IMR-90 (cell line): ENCODE data around the gene SHROOM3. TPM values are rescaled to one million over a fixed set of nuclear protein-coding genes. Genes with fewer than 3 reads are reported as not detected.

Experiments
- ATAC-seq: fragments of 200-7000 bp; cut with Tn5 transposase; 2 replicates; pipeline ENCODE4 v1.9.1; 2020; ENCODE audit warnings: low read depth, mild to moderate bottlenecking, moderate library complexity
- BruUV-seq: library from RNA; stranded (reverse); fragments of 400-500 nt; replicated peaks from 2 replicates; lab custom pipeline; 2021; lab: Mats Ljungman, UMichigan
- CTCF ChIA-PET: fragments of 300-600 bp; formaldehyde crosslinking; extraction: SDS; loops from one replicate; lab custom pipeline; 2021; ENCODE audit warnings: antibody characterized with exemption; lab: Yijun Ruan, JAX
- POLR2A ChIA-PET: fragments of 300-600 bp; sonication (Branson Sonifier 250); formaldehyde crosslinking; loops from one replicate; lab custom pipeline; 2022; ENCODE audit warnings: antibody characterized with exemption; ENCODE audit not compliant: unreplicated experiment; lab: Charles Lee
- DNase-seq: peaks from one replicate; pipeline ENCODE4 v3.0.0; 2013
- H2AFZ ChIP-seq: replicated peaks from 2 replicates; pipeline ENCODE3; 2013; ENCODE audit warnings: low read length, mild to moderate bottlenecking; ENCODE audit not compliant: poor library complexity
- H2AK5ac ChIP-seq: 2 replicates; pipeline ENCODE4 v1.6.1; 2013; ENCODE audit warnings: low read depth, low read length, inconsistent platforms
- H2AK9ac ChIP-seq: replicated peaks from 2 replicates; pipeline ENCODE3; 2013; ENCODE audit warnings: mild to moderate bottlenecking, low read depth, low read length, moderate library complexity; ENCODE audit not compliant: poor library complexity
- H2BK120ac ChIP-seq: 2 replicates; pipeline ENCODE4 v1.6.1; 2013; ENCODE audit warnings: low read depth, low read length, inconsistent platforms
- H2BK15ac ChIP-seq: 3 replicates; pipeline ENCODE4 v1.6.1; 2013; ENCODE audit warnings: low read depth, low read length, inconsistent platforms
- H2BK20ac ChIP-seq: 2 replicates; pipeline ENCODE4 v1.6.1; 2013; ENCODE audit warnings: low read depth, mild to moderate bottlenecking, inconsistent platforms, low read length, moderate library complexity
- H2BK5ac ChIP-seq: 2 replicates; pipeline ENCODE4 v1.6.1; 2013; ENCODE audit warnings: mild to moderate bottlenecking, low read depth, low read length, inconsistent platforms; ENCODE audit not compliant: poor library complexity, severe bottlenecking
- H3K14ac ChIP-seq: replicated peaks from 2 replicates; pipeline ENCODE4 v1.6.1; 2013; ENCODE audit warnings: low read depth, low read length, inconsistent platforms
- H3K18ac ChIP-seq: 2 replicates; pipeline ENCODE4 v1.6.1; 2013; ENCODE audit warnings: low read depth, low read length, control low read depth
- H3K23ac ChIP-seq: 2 replicates; pipeline ENCODE4 v1.6.1; 2013; ENCODE audit warnings: low read depth, low read length, inconsistent platforms
- H3K27ac ChIP-seq: 2 replicates; pipeline ENCODE4 v1.5.1; 2013; ENCODE audit warnings: mild to moderate bottlenecking, control low read depth, low read length; ENCODE audit not compliant: insufficient read depth
- H3K27me3 ChIP-seq: 2 replicates; pipeline ENCODE4 v1.6.1; 2013; ENCODE audit warnings: low read length; ENCODE audit not compliant: control insufficient read depth, insufficient read depth
- H3K36me3 ChIP-seq: 2 replicates; pipeline ENCODE4 v1.6.1; 2013; ENCODE audit warnings: low read length, mixed read lengths; ENCODE audit not compliant: control insufficient read depth, insufficient read depth
- H3K4ac ChIP-seq: 2 replicates; pipeline ENCODE4 v1.6.1; 2013; ENCODE audit warnings: low read depth, low read length, inconsistent platforms
- H3K4me1 ChIP-seq: 2 replicates; pipeline ENCODE4 v1.6.1; 2013; ENCODE audit warnings: low read length, mixed read lengths; ENCODE audit not compliant: control insufficient read depth, insufficient read depth
- H3K4me2 ChIP-seq: 2 replicates; pipeline ENCODE4 v1.6.1; 2013; ENCODE audit warnings: low read depth, mild to moderate bottlenecking, control low read depth, low read length, moderate library complexity
- H3K4me3 ChIP-seq: 2 replicates; pipeline ENCODE4 v1.5.1; 2013; ENCODE audit warnings: low read depth, mild to moderate bottlenecking, control low read depth, low read length, moderate library complexity; ENCODE audit not compliant: insufficient read depth
- H3K56ac ChIP-seq: 2 replicates; pipeline ENCODE4 v1.6.1; 2013; ENCODE audit warnings: low read length, inconsistent platforms; ENCODE audit not compliant: insufficient read depth; ENCODE audit errors: extremely low read depth
- H3K79me1 ChIP-seq, 2 experiments: 2 replicates each; pipeline ENCODE4 v1.6.1; 2013; ENCODE audit warnings: low read length in 2 of 2, inconsistent platforms in 1 of 2, low read depth in 1 of 2
- H3K9ac ChIP-seq: 2 replicates; pipeline ENCODE4 v1.6.1; 2013; ENCODE audit warnings: low read depth, low read length, control low read depth
- H3K9me1 ChIP-seq: 2 replicates; pipeline ENCODE4 v1.6.1; 2013; ENCODE audit warnings: low read length, inconsistent platforms; ENCODE audit not compliant: insufficient read depth
- H3K9me3 ChIP-seq: 2 replicates; pipeline ENCODE4 v1.6.1; 2013; ENCODE audit warnings: low read length; ENCODE audit not compliant: control insufficient read depth, insufficient read depth
- H4K20me1 ChIP-seq: 2 replicates; pipeline ENCODE4 v1.6.1; 2013; ENCODE audit warnings: low read length, inconsistent platforms; ENCODE audit not compliant: insufficient read depth
- H4K5ac ChIP-seq: 2 replicates; pipeline ENCODE4 v1.6.1; 2013; ENCODE audit warnings: mild to moderate bottlenecking, low read depth, low read length, control low read depth
- H4K8ac ChIP-seq, 2 experiments: 2 replicates each; pipeline ENCODE4 v1.6.1; 2013; ENCODE audit warnings: low read depth in 2 of 2, low read length in 2 of 2, control low read depth in 1 of 2, inconsistent platforms in 1 of 2
- H4K91ac ChIP-seq: 2 replicates; pipeline ENCODE4 v1.6.1; 2013; ENCODE audit warnings: low read depth, low read length, inconsistent platforms; ENCODE audit not compliant: insufficient read depth
- BHLHE40 ChIP-seq: fragments of 150-350 bp; IDR thresholded peaks from 2 replicates; pipeline ENCODE4 v1.6.1; 2016; ENCODE audit warnings: mild to moderate bottlenecking, low read depth, low read length
- CHD1 ChIP-seq: IDR thresholded peaks from 2 replicates; pipeline ENCODE4 v1.6.1; 2012; ENCODE audit warnings: low read depth, low read length, improper control_type of control experiment
- CTCF ChIP-seq: conservative IDR thresholded peaks from 2 replicates; pipeline ENCODE4 v1.5.1; 2012; ENCODE audit warnings: mild to moderate bottlenecking, low read depth, low read length, improper control_type of control experiment
- MAFK ChIP-seq: IDR thresholded peaks from 2 replicates; pipeline ENCODE4 v1.6.1; 2012; ENCODE audit warnings: low read depth, low read length, improper control_type of control experiment
- MXI1 ChIP-seq: IDR thresholded peaks from 2 replicates; pipeline ENCODE4 v1.6.1; 2012; ENCODE audit warnings: low read depth, mild to moderate bottlenecking, low read length, moderate library complexity, borderline replicate concordance
- POLR2A ChIP-seq: IDR thresholded peaks from 2 replicates; pipeline ENCODE4 v1.6.1; 2012; ENCODE audit warnings: mild to moderate bottlenecking, low read depth, low read length
- RCOR1 ChIP-seq: IDR thresholded peaks from 2 replicates; pipeline ENCODE4 v1.6.1; 2012; ENCODE audit warnings: mild to moderate bottlenecking, low read length, improper control_type of control experiment; ENCODE audit not compliant: insufficient replicate concordance
- RFX5 ChIP-seq: IDR thresholded peaks from 2 replicates; pipeline ENCODE4 v1.8.0; 2012; ENCODE audit warnings: low read depth, mild to moderate bottlenecking, low read length, moderate library complexity
- SMC3 ChIP-seq: fragments of 150-350 bp; IDR thresholded peaks from 2 replicates; pipeline ENCODE4 v1.6.1; 2016; ENCODE audit warnings: low read depth, mild to moderate bottlenecking, antibody characterized with exemption, low read length, moderate library complexity
- WGBS, 2 experiments: methylation state at CpG; one replicate each; pipeline versions ENCODE4 v1.1.5 to v1.1.7; 2013; ENCODE audit warnings: missing lambda C conversion rate in 2 of 2; ENCODE audit not compliant: insufficient read length in 1 of 2; ENCODE audit errors: extremely low coverage in 2 of 2; 5-methylcytosine and 5-hydroxymethylcytosine counted together
- dilution Hi-C: fragments of 300-500 bp; cut with HindIII; formaldehyde crosslinking; loops from one replicate; pipeline ENCODE4 v1.14.3; 2018; ENCODE audit warnings: low sequenced_read_pairs; ENCODE audit not compliant: unreplicated experiment
- in situ Hi-C: fragments of 300-500 bp; cut with MboI; formaldehyde crosslinking; loops from 3 replicates; pipeline ENCODE4 v1.14.3; 2019; ENCODE audit warnings: low sequenced_read_pairs, inconsistent platforms, mixed read lengths
- intact Hi-C: fragments of 100-400 bp; cut with micrococcal nuclease; formaldehyde crosslinking; loops from 2 replicates; pipeline ENCODE4 v1.10.0; 2022
- polyA plus RNA-seq, 3 experiments: library from polyadenylated mRNA; depleted of rRNA; stranded (reverse); fragments of >200 nt; gene quantifications; 2 replicates each; pipeline ENCODE4 v1.2.3, GENCODE V29; 2012; ENCODE audit warnings: low replicate concordance in 1 of 3
- total RNA-seq: library from RNA; depleted of rRNA; stranded (reverse); fragments of >200 nt; gene quantifications from 2 replicates; pipeline ENCODE4 v1.2.3, GENCODE V29; 2012
- TF ChIP-seq, protein P1 (sequence below): fragments of 150-350 bp; IDR thresholded peaks from 2 replicates; pipeline ENCODE4 v1.6.1; 2017; ENCODE audit warnings: mild to moderate bottlenecking, antibody characterized with exemption, low read length, low read depth
- TF ChIP-seq, protein P2 (sequence below): fragments of 150-350 bp; IDR thresholded peaks from 2 replicates; pipeline ENCODE4 v1.6.1; 2016; ENCODE audit warnings: low read depth, mild to moderate bottlenecking, low read length, moderate library complexity, borderline replicate concordance

Gene SHROOM3
- total and polyA plus RNA-seq, 2 of the 4 experiments (the other 2 are of a cell fraction) = 10.8 to 19.5 TPM

DNA sequence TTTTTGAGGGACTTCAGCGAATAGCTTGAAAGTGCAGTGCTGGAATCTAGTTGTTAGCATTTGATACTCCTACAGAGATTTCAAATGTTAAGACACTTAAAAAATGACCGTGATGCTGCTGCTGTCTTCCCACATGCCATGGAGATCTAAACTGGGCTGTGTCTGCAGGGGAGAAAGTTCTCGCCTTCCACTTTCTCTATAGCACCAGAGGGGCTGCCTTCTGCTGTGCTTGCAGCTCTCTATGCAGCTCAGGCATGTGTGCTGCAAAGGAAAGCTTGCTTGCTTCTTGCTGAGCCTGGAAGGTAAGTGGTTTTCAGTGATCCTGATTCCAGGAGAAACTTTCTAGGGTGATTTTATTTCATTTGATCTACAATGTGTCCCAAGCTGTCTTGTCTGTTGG lies 325.2 kb downstream of the SHROOM3 start:
- Histone ChIP-seq H2BK5ac (no peak overlapping the region), H3K9me3 (no peaks in the 10 kb centered on the region), H2BK20ac (peak overlapping the region; percentile 35; the same call in 1 of the 2 replicates), H2AFZ (no peak overlapping the region), H3K14ac (0 out of 2 replicates have a peak overlapping the region, but pooled peaks have one; percentile 53), H3K4ac (peak overlapping the region; percentile 60), H3K9me1 (peaks cover 23% of the 10 kb centered on the region), H3K36me3 (peaks cover 28% of the 10 kb centered on the region), H3K56ac (peak overlapping the region; percentile 8; the same call in 1 of the 2 replicates), H2AK9ac (no peak overlapping the region), H4K91ac (peak overlapping the region; percentile 37; the same call in 1 of the 2 replicates), H3K9ac (peak overlapping the region; percentile 54; the same call in 1 of the 2 replicates), H3K23ac (peak overlapping the region; percentile 41; the same call in 1 of the 2 replicates), H3K4me1 (peaks cover 32% of the 10 kb centered on the region), H3K18ac (no peak overlapping the region), H3K4me3 (no peak overlapping the region), H3K27me3 (no peaks in the 10 kb centered on the region), H2BK120ac (peak overlapping the region; percentile 23), H3K4me2 (no peak overlapping the region), H4K8ac (peak overlapping the region in 1 of 2 experiments; percentile 47; a peak in 1 of 4 replicates), H2BK15ac (no peak overlapping the region), H3K79me1 (peaks cover 57 to 86% of the 10 kb centered on the region in 2 experiments), H4K20me1 (no peaks in the 10 kb centered on the region), H2AK5ac (peak overlapping the region; percentile 57; the same call in 1 of the 2 replicates), H3K27ac (peak overlapping the region; percentile 38; the same call in 1 of the 2 replicates), H4K5ac (peak overlapping the region; percentile 64; the same call in 1 of the 2 replicates)
- ChIA-PET CTCF (no interaction called here), POLR2A (no interaction called here)
- in situ Hi-C loops (loop anchor here (25.0 kb wide), 1 partner anchor 402 kb away; the partner anchor contains the start of gene CCNG2), dilution Hi-C loops (no loop called here), intact Hi-C loops (no loop called here)
- no TSS peak for BruUV-seq
- no peak for TF ChIP-seq MAFK
- TF ChIP-seq POLR2A = no peak
- TF ChIP-seq RCOR1 = no peak
- TF ChIP-seq SMC3 = no peak
- TF ChIP-seq CHD1 = no peak
- TF ChIP-seq, protein P1, sequence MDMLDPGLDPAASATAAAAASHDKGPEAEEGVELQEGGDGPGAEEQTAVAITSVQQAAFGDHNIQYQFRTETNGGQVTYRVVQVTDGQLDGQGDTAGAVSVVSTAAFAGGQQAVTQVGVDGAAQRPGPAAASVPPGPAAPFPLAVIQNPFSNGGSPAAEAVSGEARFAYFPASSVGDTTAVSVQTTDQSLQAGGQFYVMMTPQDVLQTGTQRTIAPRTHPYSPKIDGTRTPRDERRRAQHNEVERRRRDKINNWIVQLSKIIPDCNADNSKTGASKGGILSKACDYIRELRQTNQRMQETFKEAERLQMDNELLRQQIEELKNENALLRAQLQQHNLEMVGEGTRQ = no peak
- TF ChIP-seq, protein P2, sequence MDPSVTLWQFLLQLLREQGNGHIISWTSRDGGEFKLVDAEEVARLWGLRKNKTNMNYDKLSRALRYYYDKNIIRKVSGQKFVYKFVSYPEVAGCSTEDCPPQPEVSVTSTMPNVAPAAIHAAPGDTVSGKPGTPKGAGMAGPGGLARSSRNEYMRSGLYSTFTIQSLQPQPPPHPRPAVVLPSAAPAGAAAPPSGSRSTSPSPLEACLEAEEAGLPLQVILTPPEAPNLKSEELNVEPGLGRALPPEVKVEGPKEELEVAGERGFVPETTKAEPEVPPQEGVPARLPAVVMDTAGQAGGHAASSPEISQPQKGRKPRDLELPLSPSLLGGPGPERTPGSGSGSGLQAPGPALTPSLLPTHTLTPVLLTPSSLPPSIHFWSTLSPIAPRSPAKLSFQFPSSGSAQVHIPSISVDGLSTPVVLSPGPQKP = no peak
- TF ChIP-seq BHLHE40 = no peak
- no peak for TF ChIP-seq CTCF
- TF ChIP-seq RFX5 = no peak
- no peak for TF ChIP-seq MXI1
- ATAC-seq (no peak), DNase-seq (no peak)
- no CpG with 5 or more reads among the region's 3 CpGs for WGBS, 2 experiments
